Breast epithelium (tissue), 4 donors: ENCODE data around the gene MICOS13. TPM values are rescaled to one million over a fixed set of nuclear protein-coding genes. Genes with fewer than 3 reads are reported as not detected.
A peak's percentile ranks its signal among the peaks of the same experiment; 100 is the strongest.

Source experiments
- DNase-seq, 2 donors: peaks; one replicate each; pipeline ENCODE4 v3.0.0-alpha.2; 2019; ENCODE audit warnings: low spot score in 2 of 2
- H3K27ac ChIP-seq, 2 donors: fragments of 200-600 bp; sonication (generic) in 1 of 2; one replicate each; pipeline ENCODE4 v1.5.1; 2016 to 2019; ENCODE audit warnings: mild to moderate bottlenecking in 1 of 2
- H3K27me3 ChIP-seq, 2 donors: fragments of 200-600 bp; sonication (generic) in 1 of 2; one replicate each; pipeline versions ENCODE4 v1.5.1 to v1.6.0; 2017 to 2019; ENCODE audit warnings: control low read depth in 1 of 2, mild to moderate bottlenecking in 1 of 2
- H3K36me3 ChIP-seq: fragments of 200-600 bp; one replicate; pipeline ENCODE4 v1.5.1; 2019
- H3K4me1 ChIP-seq, 2 donors: fragments of 200-600 bp; sonication (generic); one replicate each; pipeline ENCODE4 v1.5.1; 2016 to 2019; ENCODE audit warnings: control low read depth in 1 of 2
- H3K4me3 ChIP-seq, 3 donors: fragments of 200-600 bp; sonication (generic); 1 replicate in 2 of 3; 2 replicates in 1 of 3; pipeline ENCODE4 v1.5.1; 2016 to 2019; ENCODE audit warnings: mild to moderate bottlenecking in 3 of 3, moderate library complexity in 2 of 3
- H3K9me3 ChIP-seq, 2 donors: fragments of 200-600 bp; sonication (generic) in 1 of 2; one replicate each; pipeline ENCODE4 v1.5.1; 2016 to 2019; ENCODE audit warnings: control low read depth in 1 of 2
- CTCF ChIP-seq, 3 donors: fragments of 450-650 bp; IDR thresholded peaks; one replicate each; pipeline ENCODE4 v1.5.1; 2016 to 2017; ENCODE audit warnings: antibody characterized with exemption in 3 of 3, mild to moderate bottlenecking in 3 of 3, moderate library complexity in 3 of 3
- POLR2A ChIP-seq: fragments of 450-650 bp; IDR thresholded peaks from one replicate; pipeline ENCODE4 v1.6.1; 2016; ENCODE audit warnings: antibody characterized with exemption, mild to moderate bottlenecking, moderate library complexity
- POLR2AphosphoS5 ChIP-seq, 3 donors: sonication (generic); formaldehyde crosslinking; IDR thresholded peaks; one replicate each; pipeline ENCODE4 v1.6.1; 2017; ENCODE audit warnings: antibody characterized with exemption in 3 of 3
- intact Hi-C: fragments of 100-400 bp; cut with DNase I; formaldehyde crosslinking; loops from one replicate; pipeline ENCODE4 v1.15.1; 2023; ENCODE audit warnings: low total_unique reads
- total RNA-seq, 3 donors: library from RNA; depleted of rRNA; stranded (reverse); fragments of >200 nt; gene quantifications; one replicate each; pipeline ENCODE4 v1.1.0, GENCODE V29; 2016

The MICOS13 gene
- total RNA-seq, 3 donors from 2014 or later, result 29.4 to 49.5 (median 44.3) TPM

DNA sequence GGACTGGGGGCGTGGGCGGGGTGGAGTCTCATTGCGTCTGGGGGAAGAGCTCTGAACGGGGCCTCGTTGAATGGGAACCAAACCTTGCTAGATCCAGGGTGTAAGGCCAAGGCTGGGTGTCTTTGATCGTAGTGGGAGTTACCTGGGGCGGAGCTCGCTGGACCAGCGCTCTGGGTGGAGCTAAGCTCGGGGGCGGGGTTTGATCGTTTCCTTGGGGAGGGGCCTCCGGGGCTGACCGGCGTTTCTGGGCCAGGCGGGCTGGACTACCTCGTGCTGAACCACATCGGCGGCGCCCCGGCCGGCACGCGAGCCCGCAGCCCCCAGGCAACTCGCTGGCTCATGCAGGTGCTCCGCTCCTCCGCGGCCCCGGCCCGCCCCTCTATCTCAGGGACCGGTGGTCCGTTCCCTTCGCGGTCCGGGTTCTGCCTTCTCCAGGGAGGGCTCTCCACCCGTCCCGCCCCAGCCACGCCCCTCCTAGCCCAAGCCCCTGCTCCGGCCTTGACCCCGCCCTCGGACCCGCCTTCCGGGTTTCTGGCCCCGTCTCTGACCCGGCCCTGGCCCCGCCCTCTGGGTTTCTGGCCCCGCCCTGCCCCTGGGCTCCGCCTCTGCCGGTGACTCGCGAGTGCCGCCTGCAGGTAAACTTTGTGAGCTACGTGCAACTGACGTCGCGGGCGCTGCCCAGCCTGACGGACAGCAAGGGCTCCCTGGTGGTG lies 6.5 kb upstream of the MICOS13 start:
- no peaks in the 10 kb centered on the region for H3K9me3 ChIP-seq
- DNase-seq, result peak; percentile 94 to 99
- H3K4me3 ChIP-seq, result peak overlapping the region; percentile 51 to 78 (median 65)
- H3K27ac ChIP-seq, result peak overlapping the region; percentile 73 to 90
- TF ChIP-seq POLR2AphosphoS5 (IDR thresholded peaks at IDR 0.05), result peak in 2 of 3 donors; percentile 23 to 44
- no peak for TF ChIP-seq POLR2A
- TF ChIP-seq CTCF (IDR thresholded peaks at IDR 0.05), result peak; percentile 71 to 82 (median 81)
- no peaks in the 10 kb centered on the region for H3K36me3 ChIP-seq
- H3K4me1 ChIP-seq, result peaks cover 2 to 6% of the 10 kb centered on the region in 2 donors
- H3K27me3 ChIP-seq, result no peaks in the 10 kb centered on the region
- intact Hi-C loops, result no loop called here

DNA sequence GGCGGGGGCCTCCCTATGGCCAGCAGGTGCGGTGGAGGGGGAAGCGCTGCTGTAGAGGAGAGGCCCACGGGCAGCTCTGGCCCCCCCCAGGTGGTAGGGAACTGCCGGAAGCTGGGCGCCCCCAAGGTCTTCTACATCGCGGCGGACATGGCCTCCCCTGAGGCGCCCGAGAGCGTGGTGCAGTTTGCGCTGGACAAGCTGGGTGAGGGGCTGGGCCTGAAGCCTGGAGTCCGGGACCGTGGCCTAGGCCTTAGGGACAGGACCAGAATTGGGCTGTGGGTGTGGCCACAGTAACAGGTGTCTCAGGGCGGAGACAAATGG lies 6.0 kb upstream of the MICOS13 start:
- Histone ChIP-seq H3K4me3 (peak overlapping the region; percentile 51 to 78 (median 65)), H3K9me3 (no peaks in the 10 kb centered on the region), H3K36me3 (no peaks in the 10 kb centered on the region), H3K4me1 (peaks cover under 1 to 1% of the 10 kb centered on the region in 2 donors), H3K27ac (peak overlapping the region; percentile 73 to 90), H3K27me3 (no peaks in the 10 kb centered on the region)
- TF ChIP-seq POLR2AphosphoS5 (IDR thresholded peaks at IDR 0.05) (no peak), POLR2A (no peak), CTCF (IDR thresholded peaks at IDR 0.05) (no peak)
- intact Hi-C loops, result no loop called here
- DNase-seq, result no peak

DNA sequence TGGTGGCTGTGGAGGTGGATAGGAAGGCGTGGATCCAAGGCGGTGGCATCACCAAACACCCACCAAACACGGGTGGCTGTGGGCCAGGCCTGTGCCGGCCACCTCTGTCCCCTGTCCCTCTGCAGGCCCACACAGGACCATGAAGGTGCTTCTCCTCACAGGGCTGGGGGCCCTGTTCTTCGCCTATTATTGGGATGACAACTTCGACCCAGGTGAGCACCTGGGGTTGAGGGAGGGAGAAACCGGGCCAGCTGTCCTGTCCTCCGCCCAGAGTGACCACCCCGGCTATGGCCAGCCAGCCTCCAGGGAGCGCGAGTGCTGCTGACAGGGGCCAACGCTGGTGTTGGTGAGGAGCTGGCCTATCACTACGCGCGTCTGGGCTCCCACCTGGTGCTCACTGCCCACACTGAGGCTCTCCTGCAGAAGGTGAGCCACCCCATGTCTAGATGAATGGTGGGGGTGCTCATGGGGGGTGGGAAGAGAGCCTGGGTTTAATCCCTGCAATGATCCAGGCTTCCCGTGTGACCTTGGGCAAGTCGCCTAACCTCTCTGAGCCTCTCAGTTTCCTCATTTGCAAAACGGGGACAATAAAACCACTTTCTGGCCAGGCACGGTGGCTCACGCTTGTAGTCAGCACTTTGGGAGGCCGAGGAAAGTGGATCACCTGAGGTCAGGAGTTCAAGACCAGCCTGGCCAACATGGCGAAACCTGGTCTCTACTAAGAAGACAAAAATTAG lies 4.5 kb upstream of the MICOS13 start:
- intact Hi-C loops, result no loop called here
- H3K4me3 ChIP-seq, result no peak overlapping the region
- DNase-seq, result no peak
- no peaks in the 10 kb centered on the region for H3K27me3 ChIP-seq
- no peaks in the 10 kb centered on the region for H3K9me3 ChIP-seq
- TF ChIP-seq POLR2A, result no peak
- TF ChIP-seq CTCF (IDR thresholded peaks at IDR 0.05), result no peak
- TF ChIP-seq POLR2AphosphoS5 (IDR thresholded peaks at IDR 0.05), result no peak
- no peak overlapping the region for H3K27ac ChIP-seq
- H3K4me1 ChIP-seq, result peaks cover 3 to 4% of the 10 kb centered on the region in 2 donors
- no peaks in the 10 kb centered on the region for H3K36me3 ChIP-seq

DNA sequence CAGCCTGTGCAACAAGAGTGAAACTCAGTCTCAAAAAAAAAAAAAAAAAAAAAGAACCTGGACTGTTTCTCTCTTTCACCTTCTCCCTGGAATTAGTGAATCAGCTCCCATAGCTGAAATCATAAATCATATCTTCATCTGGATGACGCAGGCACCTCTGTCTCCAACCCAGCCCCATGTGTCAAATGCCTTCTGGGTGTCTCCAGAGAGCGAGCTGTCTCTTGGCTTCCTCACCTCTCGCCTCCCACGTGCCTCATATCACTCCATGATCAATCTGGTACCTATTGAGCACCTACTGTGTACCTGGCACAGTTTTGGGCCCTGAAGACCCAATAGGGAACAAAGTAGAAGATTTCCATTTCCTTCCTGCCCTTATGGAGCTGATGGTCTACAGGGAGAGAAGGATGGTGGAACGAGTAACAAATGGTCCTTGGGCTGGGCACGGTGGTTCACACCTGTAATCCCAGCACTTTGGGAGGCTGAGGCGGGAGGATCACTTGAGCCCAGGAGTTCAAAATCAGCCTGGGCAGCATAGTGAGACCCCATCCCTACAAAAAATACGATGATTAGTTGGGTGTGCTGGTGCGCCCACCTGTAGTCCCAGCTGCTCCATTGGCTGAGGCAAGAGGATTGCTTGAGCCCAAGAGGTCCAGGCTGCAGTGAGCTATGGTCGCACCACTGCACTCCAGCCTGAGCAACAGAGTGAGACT lies 3.0 kb upstream of the MICOS13 start:
- Histone ChIP-seq H3K4me3 (no peak overlapping the region), H3K36me3 (no peaks in the 10 kb centered on the region), H3K9me3 (no peaks in the 10 kb centered on the region), H3K27me3 (no peaks in the 10 kb centered on the region), H3K27ac (no peak overlapping the region), H3K4me1 (peaks cover 9 to 13% of the 10 kb centered on the region in 2 donors)
- TF ChIP-seq CTCF (IDR thresholded peaks at IDR 0.05), result no peak
- TF ChIP-seq POLR2AphosphoS5 (IDR thresholded peaks at IDR 0.05), result no peak
- TF ChIP-seq POLR2A, result no peak
- no peak for DNase-seq
- intact Hi-C loops, result no loop called here

DNA sequence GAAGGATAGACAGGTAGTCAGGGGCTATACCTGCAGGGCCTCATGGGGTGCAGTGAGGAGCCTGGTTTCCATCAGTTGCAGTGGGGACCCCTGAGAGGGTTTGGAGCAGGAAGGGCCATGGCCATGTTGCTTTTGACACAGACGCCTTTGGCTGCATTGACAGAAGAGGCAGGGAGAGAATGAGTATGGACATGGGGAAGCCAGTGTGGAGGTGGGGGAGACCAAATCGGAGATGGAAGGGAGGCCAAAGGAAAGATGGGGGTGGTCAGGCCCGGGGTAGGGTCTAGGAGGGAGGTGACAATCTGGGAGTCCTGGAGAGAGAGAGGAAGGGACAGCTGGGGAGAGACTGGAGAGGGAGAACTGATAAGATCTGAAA lies 1.8 kb upstream of the MICOS13 start:
- Histone ChIP-seq H3K36me3 (no peaks in the 10 kb centered on the region), H3K27me3 (no peaks in the 10 kb centered on the region), H3K27ac (no peak overlapping the region), H3K9me3 (no peaks in the 10 kb centered on the region), H3K4me1 (peaks cover 9 to 13% of the 10 kb centered on the region in 2 donors), H3K4me3 (no peak overlapping the region)
- intact Hi-C loops, result no loop called here
- DNase-seq, result no peak
- TF ChIP-seq POLR2A (no peak), CTCF (IDR thresholded peaks at IDR 0.05) (no peak), POLR2AphosphoS5 (IDR thresholded peaks at IDR 0.05) (no peak)
